Left ventricle myocardium inferior (tissue), 1 donor: ENCODE data around the gene ABR. TPM values are rescaled to one million over a fixed set of nuclear protein-coding genes. Genes with fewer than 3 reads are reported as not detected.

Experiments used
- DNase-seq: peaks from one replicate; pipeline ENCODE4 v3.0.0-alpha.2; 2020
- H3K27ac ChIP-seq: fragments of 200-600 bp; replicated peaks from 2 replicates; pipeline ENCODE4 v1.8.0; 2021
- H3K27me3 ChIP-seq: fragments of 200-600 bp; 2 replicates; pipeline ENCODE4 v1.8.0; 2021; ENCODE audit warnings: low read depth
- H3K36me3 ChIP-seq: fragments of 200-600 bp; 2 replicates; pipeline ENCODE4 v1.8.0; 2021
- H3K4me1 ChIP-seq: fragments of 200-600 bp; 2 replicates; pipeline ENCODE4 v1.8.0; 2021
- H3K4me3 ChIP-seq: fragments of 200-600 bp; 2 replicates; pipeline ENCODE4 v1.8.0; 2021; ENCODE audit warnings: mild to moderate bottlenecking, moderate library complexity
- H3K9me3 ChIP-seq: fragments of 200-600 bp; replicated peaks from 2 replicates; pipeline ENCODE4 v1.8.0; 2021
- intact Hi-C: fragments of 100-400 bp; cut with micrococcal nuclease; formaldehyde crosslinking; loops from one replicate; pipeline ENCODE4 v1.11.0; 2022
- total RNA-seq: library from RNA; stranded (reverse); fragmentation: NEBNext Ultra II Directional; extraction: Animal tissue kit (Norgen Biotek cat#: 25700); gene quantifications from one replicate; pipeline ENCODE4 v1.2.1, GENCODE V29; 2021
- TF ChIP-seq, protein P1 (sequence below): fragments of 200-600 bp; IDR thresholded peaks from 2 replicates; pipeline ENCODE4 v1.8.0; 2021; ENCODE audit warnings: antibody characterized with exemption, mild to moderate bottlenecking, borderline replicate concordance
- donor health status: DM: no; HTN: yes; CAD: no; lungs with severe emphysema.

The ABR gene
- total RNA-seq, 1 donor from 2014 or later, result 170 TPM

DNA sequence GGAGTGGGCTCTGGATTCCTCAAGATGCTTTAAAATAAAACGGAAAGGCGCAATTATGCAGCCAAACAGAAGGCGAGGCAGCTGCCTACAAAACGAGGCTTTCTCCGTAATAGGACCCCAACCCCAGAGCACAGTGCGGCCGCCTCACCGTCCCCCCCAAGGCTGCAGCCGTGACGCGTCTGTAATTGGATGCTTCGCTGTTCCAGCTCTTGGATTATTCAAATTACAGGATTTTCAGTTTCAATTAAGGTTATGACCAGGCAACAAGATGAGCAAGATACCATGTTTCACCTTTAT is 37.3 kb upstream of the ABR start:
- peaks cover 56% of the 10 kb centered on the region for H3K27me3 ChIP-seq
- no peak for DNase-seq
- no peak overlapping the region for H3K4me3 ChIP-seq
- no peak overlapping the region for H3K27ac ChIP-seq
- intact Hi-C loops, result no loop called here
- H3K36me3 ChIP-seq, result no peaks in the 10 kb centered on the region
- no peaks in the 10 kb centered on the region for H3K4me1 ChIP-seq
- no peaks in the 10 kb centered on the region for H3K9me3 ChIP-seq
- TF ChIP-seq, protein P1, sequence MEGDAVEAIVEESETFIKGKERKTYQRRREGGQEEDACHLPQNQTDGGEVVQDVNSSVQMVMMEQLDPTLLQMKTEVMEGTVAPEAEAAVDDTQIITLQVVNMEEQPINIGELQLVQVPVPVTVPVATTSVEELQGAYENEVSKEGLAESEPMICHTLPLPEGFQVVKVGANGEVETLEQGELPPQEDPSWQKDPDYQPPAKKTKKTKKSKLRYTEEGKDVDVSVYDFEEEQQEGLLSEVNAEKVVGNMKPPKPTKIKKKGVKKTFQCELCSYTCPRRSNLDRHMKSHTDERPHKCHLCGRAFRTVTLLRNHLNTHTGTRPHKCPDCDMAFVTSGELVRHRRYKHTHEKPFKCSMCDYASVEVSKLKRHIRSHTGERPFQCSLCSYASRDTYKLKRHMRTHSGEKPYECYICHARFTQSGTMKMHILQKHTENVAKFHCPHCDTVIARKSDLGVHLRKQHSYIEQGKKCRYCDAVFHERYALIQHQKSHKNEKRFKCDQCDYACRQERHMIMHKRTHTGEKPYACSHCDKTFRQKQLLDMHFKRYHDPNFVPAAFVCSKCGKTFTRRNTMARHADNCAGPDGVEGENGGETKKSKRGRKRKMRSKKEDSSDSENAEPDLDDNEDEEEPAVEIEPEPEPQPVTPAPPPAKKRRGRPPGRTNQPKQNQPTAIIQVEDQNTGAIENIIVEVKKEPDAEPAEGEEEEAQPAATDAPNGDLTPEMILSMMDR, result no peak

DNA sequence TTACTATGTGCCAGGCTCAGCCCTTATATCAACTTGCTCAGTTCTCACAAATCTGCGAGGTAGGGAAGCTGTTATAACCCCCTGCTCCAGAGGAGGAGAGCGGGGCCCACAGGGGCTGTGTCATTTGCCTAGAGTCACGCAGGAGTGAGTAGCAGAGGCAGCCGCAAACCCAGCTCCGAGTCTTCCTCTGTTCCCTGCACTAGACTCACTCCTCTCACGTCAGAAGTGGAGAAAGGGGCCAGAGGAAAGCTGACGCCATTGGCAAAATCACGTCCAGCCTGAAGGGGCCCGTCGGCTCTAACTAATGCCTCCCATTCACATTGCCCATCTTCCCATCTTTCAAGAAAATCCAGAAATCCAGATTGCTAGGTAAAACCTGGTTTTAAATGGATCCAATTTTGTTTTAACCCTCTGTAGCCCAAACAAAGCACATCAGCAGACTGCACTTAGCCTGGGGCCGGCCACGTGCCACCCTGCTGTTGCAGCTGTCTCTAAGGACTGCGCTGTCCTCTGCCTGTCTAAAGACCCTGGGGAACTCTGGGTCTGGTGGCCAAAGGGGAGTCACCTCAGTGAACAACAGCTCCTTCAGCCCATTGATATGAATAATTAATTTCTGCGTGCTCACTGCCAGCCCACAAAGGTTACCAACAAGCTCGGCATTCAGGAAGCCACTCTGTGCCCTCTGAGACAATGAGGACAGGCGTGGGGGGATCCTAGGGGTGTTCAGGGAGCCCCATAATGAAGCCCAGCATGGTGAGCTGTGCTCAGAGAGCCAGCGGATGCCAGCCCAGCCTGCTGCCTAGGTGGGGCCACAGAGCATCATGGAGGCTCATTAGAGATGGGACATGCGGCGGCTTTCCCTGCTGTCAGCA is 36.7 kb upstream of the ABR start:
- Histone ChIP-seq H3K36me3 (no peaks in the 10 kb centered on the region), H3K27me3 (peaks cover 58% of the 10 kb centered on the region), H3K9me3 (no peaks in the 10 kb centered on the region), H3K4me3 (no peak overlapping the region), H3K4me1 (no peaks in the 10 kb centered on the region), H3K27ac (no peak overlapping the region)
- TF ChIP-seq, protein P1, result no peak
- intact Hi-C loops, result no loop called here
- no peak for DNase-seq

DNA sequence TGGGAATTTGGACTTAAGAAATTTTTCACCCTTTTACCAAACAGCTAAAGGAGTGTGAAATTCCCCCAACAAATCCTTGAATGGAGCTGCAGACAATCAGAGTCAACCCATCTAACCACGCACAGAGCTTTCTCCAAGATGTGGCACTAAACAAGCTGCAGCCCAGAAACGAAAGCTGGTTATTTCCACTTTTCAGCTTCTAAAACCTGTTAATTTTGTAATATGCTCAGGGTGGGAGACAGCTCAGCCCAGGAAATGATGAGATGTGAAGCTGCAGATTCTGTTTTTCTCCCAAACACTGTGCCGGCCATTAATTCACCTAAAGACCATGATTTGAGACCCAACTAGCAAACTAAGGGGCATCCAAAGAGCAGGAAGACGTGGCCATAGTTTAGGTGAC is 33.2 kb upstream of the ABR start:
- TF ChIP-seq, protein P1, result no peak
- Histone ChIP-seq H3K4me3 (no peak overlapping the region), H3K4me1 (no peaks in the 10 kb centered on the region), H3K36me3 (no peaks in the 10 kb centered on the region), H3K27ac (no peak overlapping the region), H3K27me3 (peaks cover 61% of the 10 kb centered on the region), H3K9me3 (no peaks in the 10 kb centered on the region)
- DNase-seq, result no peak
- intact Hi-C loops, result no loop called here

DNA sequence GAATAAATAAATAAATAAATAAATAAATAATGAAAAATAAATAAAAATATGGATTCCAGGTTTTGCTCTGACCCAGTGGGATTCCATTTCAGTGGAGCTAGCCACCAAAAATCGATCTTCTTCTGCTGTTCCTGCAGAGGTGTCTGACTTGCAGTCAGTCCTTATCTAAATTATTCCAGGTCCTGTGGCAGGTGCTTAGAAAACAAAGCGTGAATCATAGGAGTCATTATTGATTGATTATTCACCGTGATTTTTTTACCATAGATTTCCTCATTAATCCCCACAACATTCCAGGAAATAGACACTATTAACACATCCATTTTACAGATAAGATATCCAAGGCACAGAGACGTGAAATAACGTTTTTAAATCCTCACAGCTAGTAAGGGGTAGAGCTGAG is 31.5 kb upstream of the ABR start:
- no peak for DNase-seq
- no peak overlapping the region for H3K27ac ChIP-seq
- H3K36me3 ChIP-seq, result no peaks in the 10 kb centered on the region
- no peaks in the 10 kb centered on the region for H3K9me3 ChIP-seq
- TF ChIP-seq, protein P1, result no peak
- intact Hi-C loops, result no loop called here
- peaks cover 45% of the 10 kb centered on the region for H3K27me3 ChIP-seq
- H3K4me3 ChIP-seq, result no peak overlapping the region
- H3K4me1 ChIP-seq, result no peaks in the 10 kb centered on the region

DNA sequence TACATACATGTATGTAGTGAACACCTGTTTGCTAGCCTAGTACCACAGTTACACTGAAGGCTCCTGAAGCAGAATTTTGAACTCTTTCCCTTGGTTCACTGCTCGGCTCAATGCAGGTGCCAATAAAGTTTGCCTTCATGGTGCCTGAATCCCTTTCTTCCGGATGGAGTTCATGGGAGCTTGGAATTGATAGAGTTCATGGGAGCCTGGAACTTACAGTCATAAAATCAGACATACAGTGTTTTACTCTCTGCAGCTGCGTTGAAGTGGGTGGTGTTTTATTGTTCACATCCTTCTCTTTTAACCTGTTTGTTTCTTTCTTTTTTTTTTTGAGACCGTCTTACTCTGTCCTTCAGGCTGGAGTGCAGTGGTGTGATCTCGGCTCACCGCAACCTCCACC is 29.2 kb upstream of the ABR start:
- no peaks in the 10 kb centered on the region for H3K36me3 ChIP-seq
- H3K27me3 ChIP-seq, result peaks cover 40% of the 10 kb centered on the region
- TF ChIP-seq, protein P1, result no peak
- no peak for DNase-seq
- H3K4me3 ChIP-seq, result no peak overlapping the region
- H3K9me3 ChIP-seq, result no peaks in the 10 kb centered on the region
- no peak overlapping the region for H3K27ac ChIP-seq
- H3K4me1 ChIP-seq, result peaks cover 2% of the 10 kb centered on the region
- intact Hi-C loops, result no loop called here
